SK-N-SH treated with all-trans-retinoic acid at 6 μM for 48 hours (cell line): ENCODE data around the gene SLC26A3.

Experiments used
- ATAC-seq: fragments of 200-7000 bp; cut with Tn5 transposase; 3 replicates; pipeline ENCODE4 v1.9.1; 2020; ENCODE audit warnings: mild to moderate bottlenecking, moderate library complexity
- ARNTL ChIP-seq: fragments of 450-650 bp; formaldehyde crosslinking; IDR thresholded peaks from 2 replicates; pipeline ENCODE4 v1.5.0; 2020; ENCODE audit warnings: low read depth, mild to moderate bottlenecking, moderate library complexity, borderline replicate concordance
- BACH2 ChIP-seq: fragments of 250-450 bp; sonication (Bioruptor Pico); IDR thresholded peaks from 2 replicates; pipeline ENCODE4 v1.9.0; 2021; ENCODE audit warnings: mild to moderate bottlenecking, borderline replicate concordance
- CSDC2 ChIP-seq: fragments of 250-450 bp; sonication (Bioruptor Pico); IDR thresholded peaks from 2 replicates; pipeline ENCODE4 v1.5.0; 2020; ENCODE audit warnings: mild to moderate bottlenecking, moderate library complexity
- CSRNP3 ChIP-seq: fragments of 250-450 bp; sonication (Bioruptor Pico); IDR thresholded peaks from 2 replicates; pipeline ENCODE4 v1.5.1; 2021; ENCODE audit warnings: mild to moderate bottlenecking, moderate library complexity
- GLIS3 ChIP-seq: fragments of 250-450 bp; sonication (Bioruptor Pico); IDR thresholded peaks from 2 replicates; pipeline ENCODE4 v1.5.0; 2020; ENCODE audit warnings: mild to moderate bottlenecking, moderate library complexity
- ISL1 ChIP-seq: fragments of 250-450 bp; sonication (Bioruptor Pico); IDR thresholded peaks from 2 replicates; pipeline ENCODE4 v2.1.2; 2022; ENCODE audit warnings: mild to moderate bottlenecking, moderate library complexity
- OSR1 ChIP-seq: fragments of 250-450 bp; sonication (Bioruptor Pico); IDR thresholded peaks from 2 replicates; pipeline ENCODE4 v1.8.0; 2022; ENCODE audit warnings: moderate library complexity, mild to moderate bottlenecking, inconsistent platforms
- PATZ1 ChIP-seq: fragments of 250-450 bp; sonication (Bioruptor Pico); IDR thresholded peaks from 2 replicates; pipeline ENCODE4 v1.8.0; 2020; ENCODE audit warnings: mild to moderate bottlenecking, moderate library complexity, borderline replicate concordance
- PPARA ChIP-seq: fragments of 250-450 bp; sonication (Bioruptor Pico); IDR thresholded peaks from 2 replicates; pipeline ENCODE4 v1.5.0; 2020; ENCODE audit warnings: mild to moderate bottlenecking, borderline replicate concordance
- RARB ChIP-seq: fragments of 250-450 bp; sonication (Bioruptor Pico); IDR thresholded peaks from 2 replicates; pipeline ENCODE4 v1.8.0; 2021; ENCODE audit warnings: mild to moderate bottlenecking, moderate library complexity
- SNAI2 ChIP-seq: fragments of 250-450 bp; sonication (Bioruptor Pico); IDR thresholded peaks from 2 replicates; pipeline ENCODE4 v1.5.0; 2020; ENCODE audit warnings: mild to moderate bottlenecking, moderate library complexity
- TCF4 ChIP-seq: fragments of 250-450 bp; sonication (Bioruptor Pico); IDR thresholded peaks from 2 replicates; pipeline ENCODE4 v1.8.0; 2021; ENCODE audit warnings: mild to moderate bottlenecking, moderate library complexity, borderline replicate concordance
- TOX ChIP-seq: fragments of 250-450 bp; sonication (Bioruptor Pico); IDR thresholded peaks from 2 replicates; pipeline ENCODE4 v1.8.0; 2021; ENCODE audit warnings: mild to moderate bottlenecking, moderate library complexity, borderline replicate concordance
- ZC3H10 ChIP-seq: fragments of 250-450 bp; sonication (Bioruptor Pico); IDR thresholded peaks from 2 replicates; pipeline ENCODE4 v1.5.1; 2021; ENCODE audit warnings: mild to moderate bottlenecking, moderate library complexity
- ZFP3 ChIP-seq: fragments of 250-450 bp; sonication (Bioruptor Pico); IDR thresholded peaks from 2 replicates; pipeline ENCODE4 v1.5.0; 2020; ENCODE audit warnings: mild to moderate bottlenecking, moderate library complexity
- ZFP30 ChIP-seq: fragments of 450-650 bp; formaldehyde crosslinking; IDR thresholded peaks from 2 replicates; pipeline ENCODE4 v1.5.0; 2022; ENCODE audit warnings: mild to moderate bottlenecking, moderate library complexity
- ZNF565 ChIP-seq: fragments of 450-650 bp; formaldehyde crosslinking; conservative IDR thresholded peaks from 2 replicates; pipeline ENCODE4 v1.5.0; 2020; ENCODE audit warnings: low read depth, mild to moderate bottlenecking, moderate library complexity
- ZNF70 ChIP-seq: fragments of 450-650 bp; formaldehyde crosslinking; IDR thresholded peaks from 2 replicates; pipeline ENCODE4 v1.5.0; 2020; ENCODE audit warnings: mild to moderate bottlenecking, moderate library complexity
- ZNF8 ChIP-seq: fragments of 450-650 bp; formaldehyde crosslinking; IDR thresholded peaks from 2 replicates; pipeline ENCODE4 v1.5.0; 2020; ENCODE audit warnings: mild to moderate bottlenecking, moderate library complexity
- TF ChIP-seq, protein P1 (sequence below): fragments of 250-450 bp; sonication (Bioruptor Pico); IDR thresholded peaks from 2 replicates; pipeline ENCODE4 v1.8.0; 2021; ENCODE audit warnings: low read depth, mild to moderate bottlenecking, moderate library complexity, borderline replicate concordance
- TF ChIP-seq, protein P2 (sequence below): fragments of 250-450 bp; sonication (Bioruptor Pico); IDR thresholded peaks from 2 replicates; pipeline ENCODE4 v1.5.1; 2020; ENCODE audit warnings: low read depth, mild to moderate bottlenecking, moderate library complexity

Gene SLC26A3

GRCh38 chr7:107726356-107727130 lies 76.5 kb downstream of the SLC26A3 start:
- TF ChIP-seq CSDC2 (no peak), ZNF8 (CRISPR knock-in tag) (no peak), ZFP3 (CRISPR knock-in tag) (no peak), TOX (CRISPR knock-in tag) (no peak), ISL1 (CRISPR knock-in tag) (no peak), ZNF565 (CRISPR knock-in tag) (no peak), PPARA (CRISPR knock-in tag) (no peak), BACH2 (CRISPR knock-in tag) (no peak), CSRNP3 (CRISPR knock-in tag) (no peak), GLIS3 (no peak), ZFP30 (CRISPR knock-in tag) (no peak), SNAI2 (CRISPR knock-in tag) (no peak), TCF4 (CRISPR knock-in tag) (no peak), PATZ1 (CRISPR knock-in tag) (no peak)
- TF ChIP-seq, protein P1, sequence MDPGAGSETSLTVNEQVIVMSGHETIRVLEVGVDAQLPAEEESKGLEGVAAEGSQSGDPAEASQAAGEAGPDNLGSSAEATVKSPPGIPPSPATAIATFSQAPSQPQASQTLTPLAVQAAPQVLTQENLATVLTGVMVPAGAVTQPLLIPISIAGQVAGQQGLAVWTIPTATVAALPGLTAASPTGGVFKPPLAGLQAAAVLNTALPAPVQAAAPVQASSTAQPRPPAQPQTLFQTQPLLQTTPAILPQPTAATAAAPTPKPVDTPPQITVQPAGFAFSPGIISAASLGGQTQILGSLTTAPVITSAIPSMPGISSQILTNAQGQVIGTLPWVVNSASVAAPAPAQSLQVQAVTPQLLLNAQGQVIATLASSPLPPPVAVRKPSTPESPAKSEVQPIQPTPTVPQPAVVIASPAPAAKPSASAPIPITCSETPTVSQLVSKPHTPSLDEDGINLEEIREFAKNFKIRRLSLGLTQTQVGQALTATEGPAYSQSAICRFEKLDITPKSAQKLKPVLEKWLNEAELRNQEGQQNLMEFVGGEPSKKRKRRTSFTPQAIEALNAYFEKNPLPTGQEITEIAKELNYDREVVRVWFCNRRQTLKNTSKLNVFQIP (CRISPR knock-in tag): no peak
- peak; percentile 16; the same call in 1 of the 3 replicates for ATAC-seq

DNA sequence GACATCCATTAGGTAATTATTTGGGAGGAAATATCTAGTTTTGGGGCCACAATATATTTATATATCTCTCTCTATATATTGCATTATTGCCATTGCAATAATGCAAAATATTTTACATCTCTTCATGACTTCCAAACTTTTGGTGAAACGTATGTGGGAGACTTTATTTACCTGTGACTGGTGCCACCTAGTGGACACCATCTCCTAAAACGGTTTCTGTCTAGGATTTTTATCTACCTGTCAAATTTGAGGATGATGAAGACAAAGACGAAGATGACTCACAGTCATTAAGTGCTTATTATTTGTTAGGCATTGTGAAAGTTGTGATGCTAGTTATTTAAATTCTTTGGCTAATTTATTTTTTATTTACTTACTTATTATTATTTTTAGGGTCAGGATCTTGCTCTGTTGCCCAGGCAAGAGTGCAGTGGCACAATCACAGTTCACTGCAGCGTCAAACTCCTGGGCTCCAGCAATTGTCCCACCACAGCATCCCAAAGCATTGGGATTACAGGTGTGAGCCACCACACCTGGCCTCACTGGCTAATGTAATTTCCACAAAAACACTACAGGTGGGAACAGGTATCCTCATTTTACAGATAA lies 77.8 kb downstream of the SLC26A3 start:
- peak; percentile 35; the same call in 1 of the 2 replicates for TF ChIP-seq ISL1 (CRISPR knock-in tag)
- no peak for TF ChIP-seq CSRNP3 (CRISPR knock-in tag)
- peak; percentile 70 for ATAC-seq

DNA sequence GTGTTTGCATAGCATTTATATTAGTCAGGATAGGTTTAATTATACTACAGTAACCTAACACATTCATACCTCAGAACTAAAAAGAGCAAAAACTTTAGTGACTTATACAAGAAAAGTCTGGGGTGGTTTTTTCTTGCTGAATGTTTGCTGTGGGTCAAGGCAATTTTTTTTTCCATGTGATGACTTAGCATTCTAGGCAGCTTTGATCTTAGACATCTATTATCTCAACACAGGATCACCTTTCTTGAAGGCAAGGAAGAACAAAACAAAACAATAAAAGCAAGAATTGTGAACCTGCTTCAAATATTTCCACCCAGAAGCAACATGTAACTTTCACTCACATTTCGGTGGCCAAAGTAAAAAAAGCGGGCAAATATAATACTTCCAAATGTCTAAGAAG lies 79.8 kb downstream of the SLC26A3 start:
- no peak for ATAC-seq
- TF ChIP-seq ZNF565 (CRISPR knock-in tag): no peak
- no peak for TF ChIP-seq ZNF8 (CRISPR knock-in tag)
- no peak for TF ChIP-seq ISL1 (CRISPR knock-in tag)
- TF ChIP-seq ZFP3 (CRISPR knock-in tag): no peak
- TF ChIP-seq SNAI2 (CRISPR knock-in tag): no peak
- no peak for TF ChIP-seq RARB (CRISPR knock-in tag)
- no peak for TF ChIP-seq PPARA (CRISPR knock-in tag)
- no peak for TF ChIP-seq CSDC2
- TF ChIP-seq ZNF70: no peak
- TF ChIP-seq OSR1 (CRISPR knock-in tag): no peak
- TF ChIP-seq, protein P1 (CRISPR knock-in tag): no peak
- no peak for TF ChIP-seq CSRNP3 (CRISPR knock-in tag)
- TF ChIP-seq, protein P2, sequence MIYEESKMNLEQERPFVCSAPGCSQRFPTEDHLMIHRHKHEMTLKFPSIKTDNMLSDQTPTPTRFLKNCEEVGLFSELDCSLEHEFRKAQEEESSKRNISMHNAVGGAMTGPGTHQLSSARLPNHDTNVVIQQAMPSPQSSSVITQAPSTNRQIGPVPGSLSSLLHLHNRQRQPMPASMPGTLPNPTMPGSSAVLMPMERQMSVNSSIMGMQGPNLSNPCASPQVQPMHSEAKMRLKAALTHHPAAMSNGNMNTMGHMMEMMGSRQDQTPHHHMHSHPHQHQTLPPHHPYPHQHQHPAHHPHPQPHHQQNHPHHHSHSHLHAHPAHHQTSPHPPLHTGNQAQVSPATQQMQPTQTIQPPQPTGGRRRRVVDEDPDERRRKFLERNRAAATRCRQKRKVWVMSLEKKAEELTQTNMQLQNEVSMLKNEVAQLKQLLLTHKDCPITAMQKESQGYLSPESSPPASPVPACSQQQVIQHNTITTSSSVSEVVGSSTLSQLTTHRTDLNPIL (CRISPR knock-in tag): no peak
- TF ChIP-seq ARNTL (CRISPR knock-in tag): no peak
- no peak for TF ChIP-seq ZC3H10 (CRISPR knock-in tag)
